ENCODE results near the gene CPA5.
"Not testable (repeated sequence)": the region's sequence is repeated elsewhere in the genome, so short reads cannot be mapped to it uniquely, and the experiment has no call there.

CPA5 gene

GRCh38 chr7:130314305-130314704, 30.3 kb upstream of the CPA5 start:
- TF ChIP-seq CTCF (IDR thresholded peaks at IDR 0.05; ENCODE audit: low read depth, low read length, missing control alignments) = no peak
- no peak for DNase-seq (ENCODE audit: low read depth)
- H3K4me3 ChIP-seq (ENCODE audit: low read depth, low read length) = no peak overlapping the region

- DNase-seq (ENCODE audit: low read depth) = no peak
- H3K4me3 ChIP-seq (ENCODE audit: low read depth, low read length) = no peak overlapping the region
- TF ChIP-seq CTCF (IDR thresholded peaks at IDR 0.05; ENCODE audit: low read depth, low read length, missing control alignments) = no peak
Observed at GRCh38 chr7:130319541-130319940, 25.1 kb upstream of the CPA5 start.

- not testable (repeated sequence) for DNase-seq (ENCODE audit: low read depth); H3K4me3 ChIP-seq (ENCODE audit: low read depth, low read length)
Observed at GRCh38 chr7:130321542-130322229, 22.9 kb upstream of the CPA5 start.

GRCh38 chr7:130322615-130323014, 22.0 kb upstream of the CPA5 start:
- no peak for TF ChIP-seq CTCF (IDR thresholded peaks at IDR 0.05; ENCODE audit: low read depth, low read length, missing control alignments)
- no peak overlapping the region for H3K4me3 ChIP-seq (ENCODE audit: low read depth, low read length)
- no peak for DNase-seq (ENCODE audit: low read depth)

GRCh38 chr7:130324306-130324943, 20.2 kb upstream of the CPA5 start:
- DNase-seq (ENCODE audit: low read depth) = no peak
- no peak overlapping the region for H3K4me3 ChIP-seq (ENCODE audit: low read depth, low read length)
- TF ChIP-seq CTCF (IDR thresholded peaks at IDR 0.05; ENCODE audit: low read depth, low read length, missing control alignments) = no peak

- DNase-seq (ENCODE audit: low read depth) = no peak
- no peak for TF ChIP-seq CTCF (IDR thresholded peaks at IDR 0.05; ENCODE audit: low read depth, low read length, missing control alignments)
- H3K4me3 ChIP-seq (ENCODE audit: low read depth, low read length) = no peak overlapping the region
Observed at GRCh38 chr7:130329681-130330080, 14.9 kb upstream of the CPA5 start.

GRCh38 chr7:130332259-130333053, 12.2 kb upstream of the CPA5 start:
- TF ChIP-seq CTCF (IDR thresholded peaks at IDR 0.05; ENCODE audit: low read depth, low read length, missing control alignments) = no peak

More at GRCh38 chr7:130332259-130333053, 12.2 kb upstream of the CPA5 start:
- H3K4me3 ChIP-seq (ENCODE audit: low read depth, low read length) = no peak overlapping the region
- no peak for DNase-seq (ENCODE audit: low read depth)

Measured in GM12864 (cell line).